ENCODE data around the gene SMAP2. TPM values are rescaled to one million over a fixed set of nuclear protein-coding genes. Genes with fewer than 3 reads are reported as not detected.

Gene SMAP2
- polyA plus RNA-seq, 1 donor (not counting 4 experiments of a cell fraction or from before 2014, with no cell fraction given), result 13.2 TPM

GRCh38 chr1:40431385-40431784 lies 57.9 kb downstream of the SMAP2 start:
- Histone ChIP-seq H2AFZ (ENCODE audit: control insufficient read depth, low read length) (no peak overlapping the region), H4K20me1 (ENCODE audit: control insufficient read depth, extremely low read depth, insufficient read depth, low read length) (no peaks in the 10 kb centered on the region), H3K27ac (ENCODE audit: control insufficient read depth, insufficient read depth, low read length) (no peak overlapping the region), H3K9me3 (ENCODE audit: control insufficient read depth, low read depth, low read length) (no peaks in the 10 kb centered on the region), H3K4me1 (ENCODE audit: control insufficient read depth, extremely low read depth, insufficient read depth, low read length) (no peaks in the 10 kb centered on the region), H3K4me2 (ENCODE audit: control insufficient read depth, extremely low read depth, insufficient read depth, low read depth, low read length) (no peak overlapping the region), H3K27me3 (ENCODE audit: control insufficient read depth, extremely low read depth, insufficient read depth, low read length) (no peaks in the 10 kb centered on the region), H3K9me1 (ENCODE audit: control insufficient read depth, extremely low read depth, insufficient read depth, low read length) (no peaks in the 10 kb centered on the region), H3K9ac (ENCODE audit: control insufficient read depth, extremely low read depth, insufficient read depth, low read length) (no peak overlapping the region), H3K4me3 (ENCODE audit: control insufficient read depth in 2 of 3, extremely low read depth in 1 of 3, insufficient read depth in 2 of 3, low read depth in 1 of 3, low read length in 3 of 3) (no peak overlapping the region), H3K79me2 (ENCODE audit: control insufficient read depth, insufficient read depth, low read length) (no peaks in the 10 kb centered on the region), H3K36me3 (ENCODE audit: control insufficient read depth in 2 of 2, extremely low read depth in 1 of 2, insufficient read depth in 2 of 2, low read length in 2 of 2) (no peaks in the 10 kb centered on the region)
- TF ChIP-seq, protein P1, sequence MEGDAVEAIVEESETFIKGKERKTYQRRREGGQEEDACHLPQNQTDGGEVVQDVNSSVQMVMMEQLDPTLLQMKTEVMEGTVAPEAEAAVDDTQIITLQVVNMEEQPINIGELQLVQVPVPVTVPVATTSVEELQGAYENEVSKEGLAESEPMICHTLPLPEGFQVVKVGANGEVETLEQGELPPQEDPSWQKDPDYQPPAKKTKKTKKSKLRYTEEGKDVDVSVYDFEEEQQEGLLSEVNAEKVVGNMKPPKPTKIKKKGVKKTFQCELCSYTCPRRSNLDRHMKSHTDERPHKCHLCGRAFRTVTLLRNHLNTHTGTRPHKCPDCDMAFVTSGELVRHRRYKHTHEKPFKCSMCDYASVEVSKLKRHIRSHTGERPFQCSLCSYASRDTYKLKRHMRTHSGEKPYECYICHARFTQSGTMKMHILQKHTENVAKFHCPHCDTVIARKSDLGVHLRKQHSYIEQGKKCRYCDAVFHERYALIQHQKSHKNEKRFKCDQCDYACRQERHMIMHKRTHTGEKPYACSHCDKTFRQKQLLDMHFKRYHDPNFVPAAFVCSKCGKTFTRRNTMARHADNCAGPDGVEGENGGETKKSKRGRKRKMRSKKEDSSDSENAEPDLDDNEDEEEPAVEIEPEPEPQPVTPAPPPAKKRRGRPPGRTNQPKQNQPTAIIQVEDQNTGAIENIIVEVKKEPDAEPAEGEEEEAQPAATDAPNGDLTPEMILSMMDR (optimal IDR thresholded peaks at IDR 0.05 in 1 of 3, IDR thresholded peaks at IDR 0.05 in 1 of 3, conservative IDR thresholded peaks at IDR 0.05 in 1 of 3; ENCODE audit: extremely low read depth in 1 of 3, insufficient read depth in 2 of 3, low read length in 3 of 3), result no peak
- TF ChIP-seq EZH2 (IDR thresholded peaks at IDR 0.05; ENCODE audit: low read length), result no peak
- DNase-seq (ENCODE audit: low read depth, low spot score), result no peak
- dilution Hi-C loops (cut with MboI; ENCODE audit: extremely low pct_ligation_motif_present, low sequenced_read_pairs), result no loop called here
- no peak for FAIRE-seq

GRCh38 chr1:40432644-40433390 lies 59.3 kb downstream of the SMAP2 start:
- dilution Hi-C loops (cut with MboI; ENCODE audit: extremely low pct_ligation_motif_present, low sequenced_read_pairs), result no loop called here
- TF ChIP-seq, protein P1 (optimal IDR thresholded peaks at IDR 0.05 in 1 of 3, IDR thresholded peaks at IDR 0.05 in 1 of 3, conservative IDR thresholded peaks at IDR 0.05 in 1 of 3; ENCODE audit: extremely low read depth in 1 of 3, insufficient read depth in 2 of 3, low read length in 3 of 3), result no peak
- TF ChIP-seq EZH2 (IDR thresholded peaks at IDR 0.05; ENCODE audit: low read length), result no peak
- no peak overlapping the region for H2AFZ ChIP-seq (ENCODE audit: control insufficient read depth, low read length)
- no peak overlapping the region for H3K27ac ChIP-seq (ENCODE audit: control insufficient read depth, insufficient read depth, low read length)
- no peak overlapping the region for H3K4me3 ChIP-seq (ENCODE audit: control insufficient read depth in 2 of 3, extremely low read depth in 1 of 3, insufficient read depth in 2 of 3, low read depth in 1 of 3, low read length in 3 of 3)
- H3K9ac ChIP-seq (ENCODE audit: control insufficient read depth, extremely low read depth, insufficient read depth, low read length), result no peak overlapping the region
- FAIRE-seq (no peak), DNase-seq (ENCODE audit: low read depth, low spot score) (no peak)
- H3K4me1 ChIP-seq (ENCODE audit: control insufficient read depth, extremely low read depth, insufficient read depth, low read length), result no peaks in the 10 kb centered on the region
- H3K9me1 ChIP-seq (ENCODE audit: control insufficient read depth, extremely low read depth, insufficient read depth, low read length), result no peaks in the 10 kb centered on the region
- no peak overlapping the region for H3K4me2 ChIP-seq (ENCODE audit: control insufficient read depth, extremely low read depth, insufficient read depth, low read depth, low read length)
- no peaks in the 10 kb centered on the region for H3K27me3 ChIP-seq (ENCODE audit: control insufficient read depth, extremely low read depth, insufficient read depth, low read length)
- H3K9me3 ChIP-seq (ENCODE audit: control insufficient read depth, low read depth, low read length), result no peaks in the 10 kb centered on the region
- H4K20me1 ChIP-seq (ENCODE audit: control insufficient read depth, extremely low read depth, insufficient read depth, low read length), result no peaks in the 10 kb centered on the region
- H3K36me3 ChIP-seq (ENCODE audit: control insufficient read depth in 2 of 2, extremely low read depth in 1 of 2, insufficient read depth in 2 of 2, low read length in 2 of 2), result no peaks in the 10 kb centered on the region
- H3K79me2 ChIP-seq (ENCODE audit: control insufficient read depth, insufficient read depth, low read length), result no peaks in the 10 kb centered on the region

Data from keratinocyte (primary cell).